Measurements from ENCODE around the gene CLIC3.

Gene CLIC3

GRCh38 chr9:136960938-136961275 lies 35.5 kb downstream of the CLIC3 start:
- no peak for DNase-seq
- TF ChIP-seq POLR2A (IDR thresholded peaks at IDR 0.05; ENCODE audit: low read length): no peak
- no peak for TF ChIP-seq GATA1 (IDR thresholded peaks at IDR 0.05; ENCODE audit: low read depth, low read length)

GRCh38 chr9:136960212-136960937 lies 36.0 kb downstream of the CLIC3 start:
- no peak for TF ChIP-seq POLR2A (IDR thresholded peaks at IDR 0.05; ENCODE audit: low read length)
- no peak for TF ChIP-seq GATA1 (IDR thresholded peaks at IDR 0.05; ENCODE audit: low read depth, low read length)
- DNase-seq: no peak

- no peak for DNase-seq
- TF ChIP-seq GATA1 (IDR thresholded peaks at IDR 0.05; ENCODE audit: low read depth, low read length) (no peak), POLR2A (IDR thresholded peaks at IDR 0.05; ENCODE audit: low read length) (no peak)
Measured at GRCh38 chr9:136958898-136959850, 37.2 kb downstream of the CLIC3 start.

GRCh38 chr9:136958473-136958872 lies 37.9 kb downstream of the CLIC3 start:
- no peak for TF ChIP-seq POLR2A (IDR thresholded peaks at IDR 0.05; ENCODE audit: low read length)
- no peak for TF ChIP-seq GATA1 (IDR thresholded peaks at IDR 0.05; ENCODE audit: low read depth, low read length)
- DNase-seq: no peak

GRCh38 chr9:136957901-136958300 lies 38.5 kb downstream of the CLIC3 start:
- DNase-seq: no peak
- no peak for TF ChIP-seq POLR2A (IDR thresholded peaks at IDR 0.05; ENCODE audit: low read length)
- TF ChIP-seq GATA1 (IDR thresholded peaks at IDR 0.05; ENCODE audit: low read depth, low read length): no peak

- no peak for DNase-seq
- TF ChIP-seq POLR2A (IDR thresholded peaks at IDR 0.05; ENCODE audit: low read length) (no peak), GATA1 (IDR thresholded peaks at IDR 0.05; ENCODE audit: low read depth, low read length) (no peak)
Measured at GRCh38 chr9:136957461-136957860, 38.9 kb downstream of the CLIC3 start.

- TF ChIP-seq POLR2A (IDR thresholded peaks at IDR 0.05; ENCODE audit: low read length) (no peak), GATA1 (IDR thresholded peaks at IDR 0.05; ENCODE audit: low read depth, low read length) (no peak)
- DNase-seq: no peak
Measured at GRCh38 chr9:136956604-136957003, 39.8 kb downstream of the CLIC3 start.

- no peak for DNase-seq
- no peak for TF ChIP-seq GATA1 (IDR thresholded peaks at IDR 0.05; ENCODE audit: low read depth, low read length)
- no peak for TF ChIP-seq POLR2A (IDR thresholded peaks at IDR 0.05; ENCODE audit: low read length)
Measured at GRCh38 chr9:136955943-136956335, 40.4 kb downstream of the CLIC3 start.

- TF ChIP-seq GATA1 (IDR thresholded peaks at IDR 0.05; ENCODE audit: low read depth, low read length) (no peak), POLR2A (IDR thresholded peaks at IDR 0.05; ENCODE audit: low read length) (no peak)
- DNase-seq: no peak
Measured at GRCh38 chr9:136955202-136955942, 41.0 kb downstream of the CLIC3 start.

- no peak for DNase-seq
- TF ChIP-seq GATA1 (IDR thresholded peaks at IDR 0.05; ENCODE audit: low read depth, low read length) (no peak), POLR2A (IDR thresholded peaks at IDR 0.05; ENCODE audit: low read length) (no peak)
Measured at GRCh38 chr9:136954270-136955083, 41.9 kb downstream of the CLIC3 start.

- DNase-seq: no peak
- TF ChIP-seq GATA1 (IDR thresholded peaks at IDR 0.05; ENCODE audit: low read depth, low read length): no peak
- TF ChIP-seq POLR2A (IDR thresholded peaks at IDR 0.05; ENCODE audit: low read length): no peak
Measured at GRCh38 chr9:136953771-136954269, 42.5 kb downstream of the CLIC3 start.

- TF ChIP-seq POLR2A (IDR thresholded peaks at IDR 0.05; ENCODE audit: low read length) (no peak), GATA1 (IDR thresholded peaks at IDR 0.05; ENCODE audit: low read depth, low read length) (no peak)
Measured at GRCh38 chr9:136952876-136953770, 43.2 kb downstream of the CLIC3 start.

More at GRCh38 chr9:136952876-136953770, 43.2 kb downstream of the CLIC3 start:
- no peak for DNase-seq

Measured in erythroblast (primary cell).